BJ (cell line): ENCODE data around the gene PCBP3. TPM values are rescaled to one million over a fixed set of nuclear protein-coding genes. Genes with fewer than 3 reads are reported as not detected.

Experiments used
- CTCF ChIA-PET: fragments of 350-600 bp; formaldehyde crosslinking; extraction: SDS; loops from one replicate; lab custom pipeline; 2021; ENCODE audit warnings: antibody characterized with exemption, inconsistent platforms; lab: Yijun Ruan, JAX
- POLR2A ChIA-PET: fragments of 300-600 bp; sonication (Branson Sonifier 250); formaldehyde crosslinking; extraction: SDS; loops from one replicate; lab custom pipeline; 2021; ENCODE audit warnings: antibody characterized with exemption; lab: Charles Lee
- DNase-seq: peaks from one replicate; pipeline ENCODE4 v3.0.0-alpha.2; 2011; ENCODE audit warnings: low read depth
- H3K27me3 ChIP-seq: 2 replicates; pipeline ENCODE4 v1.6.0; 2011; ENCODE audit warnings: low read length; ENCODE audit not compliant: control insufficient read depth, insufficient read depth
- H3K36me3 ChIP-seq: 2 replicates; pipeline ENCODE4 v1.5.1; 2011; ENCODE audit warnings: low read length; ENCODE audit not compliant: control insufficient read depth, insufficient read depth
- H3K4me3 ChIP-seq: 2 replicates; pipeline ENCODE4 v1.5.1; 2011; ENCODE audit warnings: low read depth, mild to moderate bottlenecking, control low read depth, low read length
- CTCF ChIP-seq: IDR thresholded peaks from 2 replicates; pipeline ENCODE4 v1.5.1; 2011; ENCODE audit warnings: low read depth, mild to moderate bottlenecking, control low read depth, inconsistent platforms, low read length, moderate library complexity; ENCODE audit not compliant: insufficient read depth
- polyA plus RNA-seq: library from polyadenylated mRNA; depleted of rRNA; stranded (reverse); fragments of >200 nt; gene quantifications from 2 replicates; pipeline ENCODE4 v1.2.3, GENCODE V29; 2011; rRNA removed

The PCBP3 gene
- polyA plus RNA-seq, 1 experiment, result 2.1 TPM

- ChIA-PET POLR2A (no interaction called here), CTCF (no interaction called here)
- peaks cover 80% of the 10 kb centered on the region for H3K36me3 ChIP-seq
- TF ChIP-seq CTCF, result no peak
- no peaks in the 10 kb centered on the region for H3K27me3 ChIP-seq
- no peak for DNase-seq
- no peak overlapping the region for H3K4me3 ChIP-seq
These were observed 346.7 kb downstream of the PCBP3 start for GRCh38 chr21:45990049-45990711.

- POLR2A ChIA-PET, result no interaction called here
These were observed 347.4 kb downstream of the PCBP3 start for GRCh38 chr21:45990741-45991605.

GRCh38 chr21:45991606-45992300, 348.2 kb downstream of the PCBP3 start:
- no peak overlapping the region for H3K4me3 ChIP-seq
- DNase-seq, result no peak
- H3K36me3 ChIP-seq, result peaks cover 77% of the 10 kb centered on the region
- ChIA-PET CTCF (interaction anchor here (0.6 to 1.1 kb wide), 2 partner anchors 18 to 642 kb away, joined by 3 to 5 read pairs; no protein-coding TSS in a partner anchor), POLR2A (no interaction called here)
- no peaks in the 10 kb centered on the region for H3K27me3 ChIP-seq
- TF ChIP-seq CTCF, result no peak

More at GRCh38 chr21:45990741-45991605, 347.4 kb downstream of the PCBP3 start:
- no peak for TF ChIP-seq CTCF
- peaks cover 80% of the 10 kb centered on the region for H3K36me3 ChIP-seq
- no peak overlapping the region for H3K4me3 ChIP-seq
- CTCF ChIA-PET, result interaction anchor here (0.6 to 1.1 kb wide), 2 partner anchors 17 to 643 kb away, joined by 3 to 5 read pairs; no protein-coding TSS in a partner anchor
- no peak for DNase-seq
- H3K27me3 ChIP-seq, result no peaks in the 10 kb centered on the region

Other genes starting within 250 kb of the PCBP3 start
- gene COL18A1, start 238.6 kb upstream of the PCBP3 start, polyA plus RNA-seq, result 50.5 and 99.7 TPM in 2 replicates
- gene SLC19A1, start 101.3 kb upstream of the PCBP3 start, polyA plus RNA-seq, result 3.3 and 8.1 TPM in 2 replicates